Coronary artery (tissue), 2 donors: Measurements from ENCODE around the gene CLEC14A.

ENCODE experiments used
- DNase-seq: peaks from one replicate; pipeline ENCODE4 v3.0.0-alpha.2; 2017; ENCODE audit warnings: low spot score
- H3K27ac ChIP-seq, 2 donors: fragments of 200-600 bp; sonication (generic); one replicate each; pipeline ENCODE4 v1.5.1; 2016 to 2019
- H3K4me3 ChIP-seq: fragments of 200-600 bp; sonication (generic); 2 replicates; pipeline ENCODE4 v1.5.1; 2016; ENCODE audit warnings: mild to moderate bottlenecking, moderate library complexity
- TF ChIP-seq, protein P1 (sequence below): fragments of 200-600 bp; sonication (generic); IDR thresholded peaks from one replicate; pipeline ENCODE4 v1.5.1; 2019; ENCODE audit warnings: antibody characterized with exemption

Gene CLEC14A

GRCh38 chr14:38286452-38286851, 30.6 kb upstream of the CLEC14A start:
- no peak for DNase-seq
- TF ChIP-seq, protein P1, sequence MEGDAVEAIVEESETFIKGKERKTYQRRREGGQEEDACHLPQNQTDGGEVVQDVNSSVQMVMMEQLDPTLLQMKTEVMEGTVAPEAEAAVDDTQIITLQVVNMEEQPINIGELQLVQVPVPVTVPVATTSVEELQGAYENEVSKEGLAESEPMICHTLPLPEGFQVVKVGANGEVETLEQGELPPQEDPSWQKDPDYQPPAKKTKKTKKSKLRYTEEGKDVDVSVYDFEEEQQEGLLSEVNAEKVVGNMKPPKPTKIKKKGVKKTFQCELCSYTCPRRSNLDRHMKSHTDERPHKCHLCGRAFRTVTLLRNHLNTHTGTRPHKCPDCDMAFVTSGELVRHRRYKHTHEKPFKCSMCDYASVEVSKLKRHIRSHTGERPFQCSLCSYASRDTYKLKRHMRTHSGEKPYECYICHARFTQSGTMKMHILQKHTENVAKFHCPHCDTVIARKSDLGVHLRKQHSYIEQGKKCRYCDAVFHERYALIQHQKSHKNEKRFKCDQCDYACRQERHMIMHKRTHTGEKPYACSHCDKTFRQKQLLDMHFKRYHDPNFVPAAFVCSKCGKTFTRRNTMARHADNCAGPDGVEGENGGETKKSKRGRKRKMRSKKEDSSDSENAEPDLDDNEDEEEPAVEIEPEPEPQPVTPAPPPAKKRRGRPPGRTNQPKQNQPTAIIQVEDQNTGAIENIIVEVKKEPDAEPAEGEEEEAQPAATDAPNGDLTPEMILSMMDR: no peak

DNA sequence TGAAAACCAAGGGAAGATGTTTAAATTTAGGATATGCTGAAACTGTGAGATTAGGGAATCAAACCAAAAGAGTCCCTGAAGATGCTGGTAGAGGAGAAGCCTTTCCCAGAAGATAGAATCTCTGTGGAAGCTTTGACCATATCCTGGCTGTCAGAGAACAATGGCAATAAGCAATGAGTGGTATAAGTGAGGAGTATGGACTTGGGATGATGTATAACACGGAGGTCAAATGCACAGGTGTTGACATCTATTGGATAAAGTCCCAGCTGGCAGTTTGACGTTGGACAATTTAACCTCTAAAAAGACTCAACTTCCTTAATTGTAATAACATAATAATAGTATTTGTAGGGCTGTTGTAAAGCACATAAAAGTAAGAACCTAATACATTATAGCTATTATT, 30.1 kb upstream of the CLEC14A start:
- H3K4me3 ChIP-seq: no peak overlapping the region
- TF ChIP-seq, protein P1: no peak
- DNase-seq: no peak

More at GRCh38 chr14:38286452-38286851, 30.6 kb upstream of the CLEC14A start:
- no peak overlapping the region for H3K4me3 ChIP-seq
- H3K27ac ChIP-seq: no peak overlapping the region

DNA sequence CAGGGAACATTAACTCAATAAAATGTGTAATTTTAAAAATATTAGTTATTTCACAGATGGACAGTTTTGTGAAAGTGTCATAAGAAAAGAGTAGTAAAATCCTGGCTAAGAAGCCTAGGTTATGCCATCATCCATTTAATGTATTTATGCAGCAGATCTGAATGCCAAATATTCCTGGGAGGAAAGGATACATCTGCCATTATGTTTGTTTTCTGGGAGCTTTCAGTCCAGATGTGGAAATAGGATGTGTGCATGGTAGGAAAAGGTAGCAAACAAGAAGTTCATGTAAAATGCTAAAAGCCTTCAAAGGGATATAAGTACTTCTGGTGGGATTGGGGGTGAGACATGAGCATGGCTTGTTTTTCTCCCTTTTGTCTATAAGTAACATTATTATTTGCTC, 27.0 kb upstream of the CLEC14A start:
- H3K4me3 ChIP-seq: no peak overlapping the region
- no peak for DNase-seq
- TF ChIP-seq, protein P1: no peak
- H3K27ac ChIP-seq: no peak overlapping the region

More for the DNA sequence above, 30.1 kb upstream of the CLEC14A start:
- H3K27ac ChIP-seq: no peak overlapping the region

- no peak for DNase-seq
- Histone ChIP-seq H3K4me3 (no peak overlapping the region), H3K27ac (no peak overlapping the region)
- TF ChIP-seq, protein P1: no peak
Measured at GRCh38 chr14:38280081-38280480, 24.2 kb upstream of the CLEC14A start.

DNA sequence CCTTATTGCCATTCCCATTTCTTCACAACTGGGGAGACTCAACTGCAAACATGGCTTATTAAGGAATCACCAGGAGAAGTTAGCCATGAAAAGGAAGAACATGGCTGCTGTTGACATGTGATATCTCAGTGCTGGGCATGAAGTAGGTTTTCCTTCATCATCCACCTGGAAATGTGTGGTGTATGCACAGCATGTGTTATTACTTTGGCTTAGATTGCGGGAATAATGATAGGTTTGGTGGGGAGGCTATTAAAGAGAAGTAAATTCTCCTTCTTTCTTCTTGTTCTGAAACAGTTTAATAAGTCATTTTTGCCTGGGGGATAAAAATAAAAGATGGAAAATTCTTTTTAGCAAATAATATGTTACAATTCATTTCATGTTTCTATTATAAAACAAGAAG, 23.7 kb upstream of the CLEC14A start:
- TF ChIP-seq, protein P1: no peak
- Histone ChIP-seq H3K4me3 (no peak overlapping the region), H3K27ac (no peak overlapping the region)
- no peak for DNase-seq

DNA sequence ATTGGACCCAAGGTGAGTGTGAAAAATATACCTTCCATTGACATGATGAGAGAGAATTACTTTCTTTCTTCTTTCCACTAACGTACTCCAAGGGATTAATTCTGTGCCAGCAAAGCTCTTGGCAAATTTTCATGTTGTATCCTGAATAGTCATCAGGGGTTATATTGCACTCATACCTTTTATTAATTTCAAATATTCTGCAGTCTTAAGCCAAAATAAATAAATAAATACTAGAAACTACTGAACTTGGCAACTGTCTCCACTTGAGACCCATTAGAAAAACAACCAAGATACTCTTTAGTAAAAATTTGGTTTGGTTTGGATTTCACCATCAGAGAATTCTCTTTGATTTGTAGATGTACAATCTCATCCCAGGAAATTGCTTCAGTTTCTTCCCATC, 22.1 kb upstream of the CLEC14A start:
- DNase-seq: no peak
- Histone ChIP-seq H3K4me3 (no peak overlapping the region), H3K27ac (no peak overlapping the region)
- TF ChIP-seq, protein P1: no peak

DNA sequence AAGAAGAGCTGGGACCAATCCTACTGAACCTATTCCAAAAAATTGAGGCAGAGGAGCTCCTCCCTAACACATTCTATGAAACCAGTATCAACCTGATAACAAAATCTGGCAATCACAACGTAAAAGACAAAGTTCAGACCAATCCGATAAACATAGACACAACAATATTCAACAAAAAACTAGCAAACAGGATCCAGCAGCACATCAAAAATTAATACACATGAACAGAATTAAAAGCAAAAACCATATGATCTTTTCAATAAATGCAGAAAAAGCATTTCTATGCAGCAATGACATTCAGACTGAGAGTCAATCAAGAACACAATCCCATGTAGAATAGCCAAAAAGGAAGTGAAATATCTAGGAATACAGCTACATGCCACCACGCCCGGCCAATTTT, 7.0 kb upstream of the CLEC14A start:
- no peak for DNase-seq
- TF ChIP-seq, protein P1: no peak
- H3K27ac ChIP-seq: no peak overlapping the region
- no peak overlapping the region for H3K4me3 ChIP-seq
